ENCODE data around the gene LAMA3.

DNA sequence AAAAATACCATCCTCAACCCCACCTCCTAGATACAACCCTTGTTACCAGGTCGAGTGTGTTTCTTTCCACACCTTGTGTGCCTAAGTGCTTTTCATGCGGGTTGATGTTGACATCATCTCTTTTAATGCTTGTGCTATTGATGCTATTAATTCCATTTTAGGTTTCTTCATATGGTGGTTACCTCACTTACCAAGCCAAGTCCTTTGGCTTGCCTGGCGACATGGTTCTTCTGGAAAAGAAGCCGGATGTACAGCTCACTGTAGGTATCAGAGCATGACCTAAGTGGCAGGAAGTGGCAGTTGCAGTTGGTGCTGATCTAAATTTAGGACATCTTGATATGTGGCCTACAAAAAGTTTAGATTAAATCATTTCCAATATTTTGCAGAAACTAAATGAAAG is 175.4 kb downstream of the LAMA3 start:
- TF ChIP-seq POLR2AphosphoS5 (IDR thresholded peaks at IDR 0.05; ENCODE audit: low read length), result no peak
- TF ChIP-seq RCOR1 (conservative IDR thresholded peaks at IDR 0.05; ENCODE audit: low read depth, low read length), result no peak
- TF ChIP-seq, protein P1, sequence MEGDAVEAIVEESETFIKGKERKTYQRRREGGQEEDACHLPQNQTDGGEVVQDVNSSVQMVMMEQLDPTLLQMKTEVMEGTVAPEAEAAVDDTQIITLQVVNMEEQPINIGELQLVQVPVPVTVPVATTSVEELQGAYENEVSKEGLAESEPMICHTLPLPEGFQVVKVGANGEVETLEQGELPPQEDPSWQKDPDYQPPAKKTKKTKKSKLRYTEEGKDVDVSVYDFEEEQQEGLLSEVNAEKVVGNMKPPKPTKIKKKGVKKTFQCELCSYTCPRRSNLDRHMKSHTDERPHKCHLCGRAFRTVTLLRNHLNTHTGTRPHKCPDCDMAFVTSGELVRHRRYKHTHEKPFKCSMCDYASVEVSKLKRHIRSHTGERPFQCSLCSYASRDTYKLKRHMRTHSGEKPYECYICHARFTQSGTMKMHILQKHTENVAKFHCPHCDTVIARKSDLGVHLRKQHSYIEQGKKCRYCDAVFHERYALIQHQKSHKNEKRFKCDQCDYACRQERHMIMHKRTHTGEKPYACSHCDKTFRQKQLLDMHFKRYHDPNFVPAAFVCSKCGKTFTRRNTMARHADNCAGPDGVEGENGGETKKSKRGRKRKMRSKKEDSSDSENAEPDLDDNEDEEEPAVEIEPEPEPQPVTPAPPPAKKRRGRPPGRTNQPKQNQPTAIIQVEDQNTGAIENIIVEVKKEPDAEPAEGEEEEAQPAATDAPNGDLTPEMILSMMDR (IDR thresholded peaks at IDR 0.05 in 2 of 3, conservative IDR thresholded peaks at IDR 0.05 in 1 of 3; ENCODE audit: control insufficient read depth in 2 of 3, extremely low read depth in 1 of 3, insufficient read depth in 1 of 3, low read depth in 3 of 3, low read length in 3 of 3), result no peak
- no peak for TF ChIP-seq RFX5 (IDR thresholded peaks at IDR 0.05; ENCODE audit: low read depth, low read length)
- no peak for TF ChIP-seq MEF2B (IDR thresholded peaks at IDR 0.05; ENCODE audit: partially characterized antibody, poor library complexity, severe bottlenecking)
- no peak for TF ChIP-seq TAF1 (IDR thresholded peaks at IDR 0.05; ENCODE audit: borderline replicate concordance, low read depth, low read length)
- TF ChIP-seq SP1 (IDR thresholded peaks at IDR 0.05; ENCODE audit: low read depth, low read length), result no peak
- no peak for TF ChIP-seq ZNF207 (IDR thresholded peaks at IDR 0.05; ENCODE audit: borderline replicate concordance)
- TF ChIP-seq SIN3A (IDR thresholded peaks at IDR 0.05; ENCODE audit: low read depth, low read length), result no peak
- TF ChIP-seq EZH2 (IDR thresholded peaks at IDR 0.05; ENCODE audit: borderline replicate concordance, control insufficient read depth, low read depth, low read length), result no peak
- TF ChIP-seq NBN (IDR thresholded peaks at IDR 0.05), result no peak
- no peak for TF ChIP-seq DPF2 (IDR thresholded peaks at IDR 0.05)
- TF ChIP-seq, protein P2, sequence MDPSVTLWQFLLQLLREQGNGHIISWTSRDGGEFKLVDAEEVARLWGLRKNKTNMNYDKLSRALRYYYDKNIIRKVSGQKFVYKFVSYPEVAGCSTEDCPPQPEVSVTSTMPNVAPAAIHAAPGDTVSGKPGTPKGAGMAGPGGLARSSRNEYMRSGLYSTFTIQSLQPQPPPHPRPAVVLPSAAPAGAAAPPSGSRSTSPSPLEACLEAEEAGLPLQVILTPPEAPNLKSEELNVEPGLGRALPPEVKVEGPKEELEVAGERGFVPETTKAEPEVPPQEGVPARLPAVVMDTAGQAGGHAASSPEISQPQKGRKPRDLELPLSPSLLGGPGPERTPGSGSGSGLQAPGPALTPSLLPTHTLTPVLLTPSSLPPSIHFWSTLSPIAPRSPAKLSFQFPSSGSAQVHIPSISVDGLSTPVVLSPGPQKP (IDR thresholded peaks at IDR 0.05; ENCODE audit: low read depth, low read length), result no peak

Data from GM12878 (cell line).